CD14-positive monocyte (primary cell): ENCODE measurements around the gene CHD2. TPM values are rescaled to one million over a fixed set of nuclear protein-coding genes. Genes with fewer than 3 reads are reported as not detected.

Experiments used
- DNase-seq, 3 donors: peaks; one replicate each; pipeline ENCODE4 v3.0.0-alpha.2; 2011 to 2022
- H2AFZ ChIP-seq: 2 replicates; pipeline ENCODE4 v1.6.0; 2012; ENCODE audit warnings: mild to moderate bottlenecking, low read depth, low read length, inconsistent platforms; ENCODE audit not compliant: insufficient read depth, poor library complexity, severe bottlenecking
- H3K27ac ChIP-seq, 2 donors: 1 replicate in 1 of 2; 2 replicates in 1 of 2; pipeline ENCODE4 v1.5.1; 2012 to 2013; ENCODE audit warnings: low read length in 2 of 2, control low read depth in 1 of 2, inconsistent platforms in 1 of 2, low read depth in 1 of 2, mild to moderate bottlenecking in 1 of 2
- H3K27me3 ChIP-seq, 2 donors: one replicate each; pipeline versions ENCODE4 v1.6.0 to v1.6.1; 2011 to 2013; ENCODE audit warnings: low read length in 2 of 2; ENCODE audit not compliant: control insufficient read depth in 2 of 2, insufficient read depth in 2 of 2
- H3K36me3 ChIP-seq, 2 donors: replicated peaks in 1 of 2; 1 replicate in 1 of 2; 2 replicates in 1 of 2; pipeline versions ENCODE4 v1.5.1 to v1.6.1; 2012 to 2013; ENCODE audit warnings: low read length in 2 of 2, control low read depth in 1 of 2, inconsistent platforms in 1 of 2, mild to moderate bottlenecking in 1 of 2; ENCODE audit not compliant: insufficient read depth in 2 of 2, control insufficient read depth in 1 of 2
- H3K4me1 ChIP-seq, 2 donors: 1 replicate in 1 of 2; 2 replicates in 1 of 2; pipeline versions ENCODE4 v1.5.1 to v1.6.1; 2012 to 2013; ENCODE audit warnings: low read length in 2 of 2, control low read depth in 1 of 2, inconsistent platforms in 1 of 2, mild to moderate bottlenecking in 1 of 2, moderate library complexity in 1 of 2; ENCODE audit not compliant: insufficient read depth in 2 of 2, control insufficient read depth in 1 of 2
- H3K4me2 ChIP-seq: replicated peaks from 2 replicates; pipeline ENCODE3; 2012; ENCODE audit warnings: low read length, moderate library complexity, mild to moderate bottlenecking; ENCODE audit not compliant: poor library complexity, severe bottlenecking; ENCODE audit errors: extremely low read depth
- H3K4me3 ChIP-seq, 3 experiments: fragments of 200-600 bp in 1 of 3; sonication (generic) in 1 of 3; replicated peaks in 1 of 3; 1 replicate in 2 of 3; 2 replicates in 1 of 3; pipeline ENCODE4 v1.5.1; 2011 to 2013; ENCODE audit warnings: low read length in 3 of 3, mild to moderate bottlenecking in 3 of 3, control low read depth in 2 of 3, low read depth in 2 of 3, inconsistent platforms in 1 of 3, moderate library complexity in 1 of 3
- H3K79me2 ChIP-seq: 2 replicates; pipeline ENCODE4 v1.6.0; 2012; ENCODE audit warnings: mild to moderate bottlenecking, control low read depth, inconsistent platforms, low read length, moderate library complexity; ENCODE audit not compliant: insufficient read depth
- H3K9ac ChIP-seq: 2 replicates; pipeline ENCODE4 v1.6.0; 2017; ENCODE audit warnings: low read length, mild to moderate bottlenecking; ENCODE audit not compliant: insufficient read depth, poor library complexity, severe bottlenecking
- H3K9me3 ChIP-seq, 2 donors: replicated peaks in 1 of 2; 1 replicate in 1 of 2; 2 replicates in 1 of 2; pipeline versions ENCODE4 v1.5.1 to v1.6.1; 2012 to 2013; ENCODE audit warnings: low read length in 2 of 2, control low read depth in 1 of 2; ENCODE audit not compliant: control insufficient read depth in 1 of 2, insufficient read depth in 1 of 2
- H4K20me1 ChIP-seq: 2 replicates; pipeline ENCODE4 v1.6.0; 2012; ENCODE audit warnings: mild to moderate bottlenecking, low read length, control low read depth, moderate library complexity; ENCODE audit not compliant: insufficient read depth
- H3K27ac Mint-ChIP-seq, 7 donors: one replicate each; pipeline ENCODE4 v1.8.0; 2020; ENCODE audit warnings: mild to moderate bottlenecking in 7 of 7, mixed read lengths in 7 of 7, moderate library complexity in 6 of 7, inconsistent platforms in 2 of 7
- H3K27me3 Mint-ChIP-seq, 3 donors: one replicate each; pipeline ENCODE4 v1.8.0; 2021 to 2022; ENCODE audit warnings: low read depth in 3 of 3, mild to moderate bottlenecking in 3 of 3, mixed read lengths in 3 of 3, moderate library complexity in 3 of 3, inconsistent platforms in 1 of 3
- H3K36me3 Mint-ChIP-seq, 2 donors: one replicate each; pipeline ENCODE4 v1.8.0; 2020; ENCODE audit warnings: mixed read lengths in 2 of 2, inconsistent platforms in 1 of 2, mild to moderate bottlenecking in 1 of 2
- H3K4me1 Mint-ChIP-seq: one replicate; pipeline ENCODE4 v1.8.0; 2020; ENCODE audit warnings: mild to moderate bottlenecking, mixed read lengths
- H3K4me3 Mint-ChIP-seq, 2 donors: one replicate each; pipeline ENCODE4 v1.8.0; 2020; ENCODE audit warnings: mild to moderate bottlenecking in 2 of 2, mixed read lengths in 2 of 2, moderate library complexity in 1 of 2
- H3K9me3 Mint-ChIP-seq, 7 donors: one replicate each; pipeline ENCODE4 v1.8.0; 2020 to 2022; ENCODE audit warnings: mixed read lengths in 7 of 7, mild to moderate bottlenecking in 6 of 7, moderate library complexity in 6 of 7, inconsistent platforms in 2 of 7
- WGBS: methylation state at CpG from one replicate; pipeline ENCODE4 v1.1.5; 2013; ENCODE audit warnings: missing lambda C conversion rate; ENCODE audit not compliant: insufficient coverage; 5-methylcytosine and 5-hydroxymethylcytosine counted together
- intact Hi-C, 2 donors: fragments of 100-400 bp; cut with micrococcal nuclease; formaldehyde crosslinking; loops; one replicate each; pipeline versions ENCODE4 v1.15.0 to v1.15.1; 2023
- polyA plus RNA-seq, 3 donors: library from polyadenylated mRNA; depleted of rRNA in 1 of 3; unstranded in 2 of 3; stranded (reverse) in 1 of 3; fragments of 300-500 nt in 2 of 3; fragments of >200 nt in 1 of 3; fragmentation: Illumina TruSeq in 2 of 3; gene quantifications; 1 replicate in 2 of 3; 2 replicates in 1 of 3; pipeline ENCODE4 v1.2.3, GENCODE V29; 2012 to 2021
- TF ChIP-seq, protein P1 (sequence below): fragments of 200-600 bp; IDR thresholded peaks from one replicate; pipeline ENCODE4 v1.8.0; 2022; ENCODE audit warnings: antibody characterized with exemption, mild to moderate bottlenecking

CHD2 gene
- polyA plus RNA-seq, 3 donors, result 9.6 to 61.2 (median 11.4) TPM

DNA sequence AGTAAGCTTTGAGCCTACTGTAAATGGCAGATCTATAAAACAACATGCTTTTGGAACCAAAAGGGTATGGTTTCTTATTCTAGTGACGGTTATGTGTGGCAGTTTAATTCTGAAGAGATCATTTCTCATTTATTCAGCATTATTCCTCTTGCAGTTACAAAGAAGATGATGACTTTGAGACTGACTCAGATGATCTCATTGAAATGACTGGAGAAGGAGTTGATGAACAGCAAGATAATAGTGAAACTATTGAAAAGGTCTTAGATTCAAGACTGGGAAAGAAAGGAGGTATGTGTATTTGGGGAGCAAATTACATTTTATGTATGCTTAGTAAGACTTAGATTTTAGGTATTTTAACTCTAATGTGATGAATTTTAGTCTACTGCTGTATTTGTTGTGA is 41.5 kb downstream of the CHD2 start:
- H4K20me1 ChIP-seq, result peaks cover 53% of the 10 kb centered on the region
- H3K4me3 ChIP-seq, result no peak overlapping the region
- H3K4me3 Mint-ChIP-seq, result no peak overlapping the region
- no peak overlapping the region for H3K9ac ChIP-seq
- peaks cover 81 to 90% of the 10 kb centered on the region in 2 donors for H3K36me3 Mint-ChIP-seq
- H2AFZ ChIP-seq, result no peak overlapping the region
- intact Hi-C loops, result no loop called here
- H3K4me1 ChIP-seq, result no peaks in the 10 kb centered on the region
- no peak for DNase-seq
- H3K9me3 ChIP-seq, result peaks cover 3 to 4% of the 10 kb centered on the region in 2 donors
- no peaks in the 10 kb centered on the region for H3K27me3 Mint-ChIP-seq
- H3K27ac ChIP-seq, result no peak overlapping the region
- H3K27me3 ChIP-seq, result no peaks in the 10 kb centered on the region
- H3K79me2 ChIP-seq, result peaks cover 35% of the 10 kb centered on the region
- TF ChIP-seq, protein P1, sequence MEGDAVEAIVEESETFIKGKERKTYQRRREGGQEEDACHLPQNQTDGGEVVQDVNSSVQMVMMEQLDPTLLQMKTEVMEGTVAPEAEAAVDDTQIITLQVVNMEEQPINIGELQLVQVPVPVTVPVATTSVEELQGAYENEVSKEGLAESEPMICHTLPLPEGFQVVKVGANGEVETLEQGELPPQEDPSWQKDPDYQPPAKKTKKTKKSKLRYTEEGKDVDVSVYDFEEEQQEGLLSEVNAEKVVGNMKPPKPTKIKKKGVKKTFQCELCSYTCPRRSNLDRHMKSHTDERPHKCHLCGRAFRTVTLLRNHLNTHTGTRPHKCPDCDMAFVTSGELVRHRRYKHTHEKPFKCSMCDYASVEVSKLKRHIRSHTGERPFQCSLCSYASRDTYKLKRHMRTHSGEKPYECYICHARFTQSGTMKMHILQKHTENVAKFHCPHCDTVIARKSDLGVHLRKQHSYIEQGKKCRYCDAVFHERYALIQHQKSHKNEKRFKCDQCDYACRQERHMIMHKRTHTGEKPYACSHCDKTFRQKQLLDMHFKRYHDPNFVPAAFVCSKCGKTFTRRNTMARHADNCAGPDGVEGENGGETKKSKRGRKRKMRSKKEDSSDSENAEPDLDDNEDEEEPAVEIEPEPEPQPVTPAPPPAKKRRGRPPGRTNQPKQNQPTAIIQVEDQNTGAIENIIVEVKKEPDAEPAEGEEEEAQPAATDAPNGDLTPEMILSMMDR, result no peak
- H3K27ac Mint-ChIP-seq, result no peak overlapping the region
- peaks cover 0 to 12% (median 6%) of the 10 kb centered on the region in 7 donors for H3K9me3 Mint-ChIP-seq
- no peak overlapping the region for H3K4me2 ChIP-seq
- peaks cover 2% of the 10 kb centered on the region for H3K4me1 Mint-ChIP-seq
- WGBS, result no CpG with 5 or more reads among the region's 1 CpG
- H3K36me3 ChIP-seq, result peaks cover 95 to 97% of the 10 kb centered on the region in 2 donors

DNA sequence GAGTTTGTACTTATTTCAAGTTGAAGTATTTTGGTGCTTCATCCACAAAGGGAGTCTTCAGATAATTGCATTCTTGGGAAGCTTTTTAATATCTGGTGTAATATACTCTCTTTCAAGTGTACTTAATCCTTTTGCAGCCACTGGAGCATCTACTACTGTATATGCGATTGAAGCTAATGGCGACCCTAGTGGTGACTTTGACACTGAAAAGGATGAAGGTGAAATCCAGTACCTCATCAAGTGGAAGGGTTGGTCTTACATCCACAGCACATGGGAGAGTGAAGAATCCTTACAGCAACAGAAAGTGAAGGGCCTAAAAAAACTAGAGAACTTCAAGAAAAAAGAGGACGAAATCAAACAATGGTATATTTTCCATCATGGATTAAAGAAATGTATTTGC is 42.6 kb downstream of the CHD2 start:
- Mint-ChIP-seq H3K4me3 (no peak overlapping the region), H3K9me3 (peaks cover 6 to 19% (median 15%) of the 10 kb centered on the region in 7 donors), H3K27ac (no peak overlapping the region), H3K27me3 (no peaks in the 10 kb centered on the region), H3K4me1 (no peaks in the 10 kb centered on the region), H3K36me3 (peaks cover 86 to 90% of the 10 kb centered on the region in 2 donors)
- Histone ChIP-seq H2AFZ (no peak overlapping the region), H3K79me2 (peaks cover 37% of the 10 kb centered on the region), H3K27me3 (no peaks in the 10 kb centered on the region), H3K4me1 (no peaks in the 10 kb centered on the region), H3K4me2 (no peak overlapping the region), H3K9me3 (peaks cover 9 to 13% of the 10 kb centered on the region in 2 donors), H3K27ac (no peak overlapping the region), H3K36me3 (peaks cover 95 to 97% of the 10 kb centered on the region in 2 donors), H3K9ac (no peak overlapping the region), H3K4me3 (no peak overlapping the region), H4K20me1 (peaks cover 48% of the 10 kb centered on the region)
- intact Hi-C loops, result no loop called here
- no peak for DNase-seq
- TF ChIP-seq, protein P1, result no peak
- no CpG with 5 or more reads among the region's 3 CpGs for WGBS
